Measurements from ENCODE around the gene FEN1. TPM values are rescaled to one million over a fixed set of nuclear protein-coding genes. Genes with fewer than 3 reads are reported as not detected.

FEN1 gene
- polyA plus RNA-seq, 2 of the 4 experiments (the other 2 are of a cell fraction): 38.4 to 105 TPM

DNA sequence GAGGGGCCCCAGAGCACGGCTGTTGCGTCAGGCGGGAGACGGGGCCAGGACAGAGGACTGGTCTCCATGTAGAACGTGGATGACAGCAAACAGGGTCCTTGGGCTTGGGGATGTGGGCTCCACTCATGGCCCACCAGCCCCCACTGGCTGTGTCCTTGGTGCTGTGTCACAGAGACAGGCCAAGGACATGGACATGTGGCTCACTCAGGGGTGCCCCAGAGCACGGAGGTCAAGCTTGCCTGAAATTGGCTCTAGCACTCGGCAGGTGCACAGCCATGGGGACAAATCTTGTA lies 49.8 kb downstream of the FEN1 start:
- no peak overlapping the region for H3K27ac ChIP-seq
- CTCF ChIA-PET: interaction anchor here (1.2 to 2.7 kb wide), 2 partner anchors 14 to 29 kb away, joined by 4 to 12 read pairs; partner anchors contain the start of gene FADS2
- WGBS (ENCODE audit: missing lambda C conversion rate): 94% methylated on average over 7 of the region's 7 CpGs
- ATAC-seq: no peak
- TF ChIP-seq CEBPB (IDR thresholded peaks at IDR 0.05) (no peak), EP300 (IDR thresholded peaks at IDR 0.05) (no peak), NPAS2 (CRISPR knock-in tag; IDR thresholded peaks at IDR 0.05; ENCODE audit: borderline replicate concordance) (no peak), POLR2AphosphoS2 (conservative IDR thresholded peaks at IDR 0.05; ENCODE audit: low read length) (no peak), EHMT2 (IDR thresholded peaks at IDR 0.05; ENCODE audit: low read depth) (no peak), HOXB5 (CRISPR knock-in tag; IDR thresholded peaks at IDR 0.05) (no peak), GATA3 (IDR thresholded peaks at IDR 0.05; ENCODE audit: borderline replicate concordance) (no peak), ZNF302 (CRISPR knock-in tag; IDR thresholded peaks at IDR 0.05) (no peak), HOXA7 (CRISPR knock-in tag; IDR thresholded peaks at IDR 0.05) (no peak), TFCP2L1 (CRISPR knock-in tag; IDR thresholded peaks at IDR 0.05) (no peak), BHLHE40 (IDR thresholded peaks at IDR 0.05; ENCODE audit: low read depth, low read length) (no peak), MAZ (IDR thresholded peaks at IDR 0.05; ENCODE audit: borderline replicate concordance, low read depth, low read length) (no peak), JUN (IDR thresholded peaks at IDR 0.05) (no peak), RFX5 (IDR thresholded peaks at IDR 0.05) (no peak), FOSL2 (IDR thresholded peaks at IDR 0.05) (no peak), FOSL2 (CRISPR knock-in tag; IDR thresholded peaks at IDR 0.05) (no peak), BCL3 (IDR thresholded peaks at IDR 0.05) (no peak), FOXS1 (CRISPR knock-in tag; IDR thresholded peaks at IDR 0.05) (no peak), HES2 (IDR thresholded peaks at IDR 0.05) (no peak)
- TF ChIP-seq, protein P1, sequence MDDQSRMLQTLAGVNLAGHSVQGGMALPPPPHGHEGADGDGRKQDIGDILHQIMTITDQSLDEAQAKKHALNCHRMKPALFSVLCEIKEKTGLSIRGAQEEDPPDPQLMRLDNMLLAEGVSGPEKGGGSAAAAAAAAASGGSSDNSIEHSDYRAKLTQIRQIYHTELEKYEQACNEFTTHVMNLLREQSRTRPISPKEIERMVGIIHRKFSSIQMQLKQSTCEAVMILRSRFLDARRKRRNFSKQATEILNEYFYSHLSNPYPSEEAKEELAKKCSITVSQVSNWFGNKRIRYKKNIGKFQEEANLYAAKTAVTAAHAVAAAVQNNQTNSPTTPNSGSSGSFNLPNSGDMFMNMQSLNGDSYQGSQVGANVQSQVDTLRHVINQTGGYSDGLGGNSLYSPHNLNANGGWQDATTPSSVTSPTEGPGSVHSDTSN (IDR thresholded peaks at IDR 0.05): no peak
- no peak overlapping the region for H3K4me2 ChIP-seq
- H3K4me1 ChIP-seq: no peaks in the 10 kb centered on the region
- POLR2A ChIA-PET: no interaction called here
- no peaks in the 10 kb centered on the region for H3K9me3 ChIP-seq
- no peak for FAIRE-seq
- H3K4me3 ChIP-seq: no peak overlapping the region
- DNase-seq (ENCODE audit: low read depth in 1 of 2, low spot score in 1 of 2): no peak

- no peak for TF ChIP-seq ZNF302 (CRISPR knock-in tag; IDR thresholded peaks at IDR 0.05)
- no peak for TF ChIP-seq RAD21 (conservative IDR thresholded peaks at IDR 0.05 in 1 of 2, IDR thresholded peaks at IDR 0.05 in 1 of 2)
- TF ChIP-seq JUN (IDR thresholded peaks at IDR 0.05): no peak
- no peak for TF ChIP-seq REST (IDR thresholded peaks at IDR 0.05)
- Histone ChIP-seq H3K27ac (no peak overlapping the region), H3K9me3 (no peaks in the 10 kb centered on the region), H3K4me2 (no peak overlapping the region), H3K4me3 (no peak overlapping the region), H3K4me1 (no peaks in the 10 kb centered on the region)
- POLR2A ChIA-PET: no interaction called here
- CTCF ChIA-PET: interaction anchor here (0.8 to 1.9 kb wide), 8 partner anchors 9 to 263 kb away, joined by 3 to 8 read pairs (median 4); no protein-coding TSS in a partner anchor
- 89% methylated on average over 13 of the region's 16 CpGs for WGBS (ENCODE audit: missing lambda C conversion rate)
- peak in 1 of 2 experiments; percentile 50; a peak in 2 of 6 replicates for ATAC-seq
- no peak for DNase-seq (ENCODE audit: low read depth in 1 of 2, low spot score in 1 of 2)
- no peak for FAIRE-seq
Observed at GRCh38 chr11:61844909-61845565, 52.3 kb downstream of the FEN1 start.

Data from A549 (cell line).